ENCODE data around the gene IPO5. TPM values are rescaled to one million over a fixed set of nuclear protein-coding genes. Genes with fewer than 3 reads are reported as not detected.
A peak's percentile ranks its signal among the peaks of the same experiment; 100 is the strongest.

IPO5 gene
- total RNA-seq, 6 experiments from 2014 or later: 36.0 to 52.3 (median 45.2) TPM

DNA sequence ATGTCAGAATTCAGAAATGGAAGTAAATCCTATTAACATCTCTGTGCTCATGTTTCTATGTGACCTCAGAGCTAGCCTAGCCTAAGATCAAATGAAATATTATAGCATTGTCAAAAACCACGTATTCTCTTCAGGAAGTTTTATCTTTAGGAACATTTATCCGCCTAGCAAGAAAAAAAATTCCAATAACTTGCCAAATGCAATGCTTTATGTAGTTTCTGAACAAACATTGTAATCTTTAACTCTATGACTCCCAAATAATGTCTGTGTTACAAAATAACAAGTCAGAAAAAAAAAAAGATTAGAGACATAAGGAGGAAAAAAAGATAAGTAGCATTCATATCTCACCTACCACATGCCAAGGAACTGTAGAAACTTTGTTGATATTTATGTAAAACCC is 18.4 kb upstream of the IPO5 start:
- DNase-seq (no peak), ATAC-seq (peak in 1 of 4 donors; percentile 35)
- Histone ChIP-seq H3K27ac (no peak overlapping the region), H3K4me3 (no peak overlapping the region), H3K27me3 (no peaks in the 10 kb centered on the region), H3K9me3 (no peaks in the 10 kb centered on the region), H3K36me3 (no peaks in the 10 kb centered on the region), H3K4me1 (no peaks in the 10 kb centered on the region)
- TF ChIP-seq, protein P1, sequence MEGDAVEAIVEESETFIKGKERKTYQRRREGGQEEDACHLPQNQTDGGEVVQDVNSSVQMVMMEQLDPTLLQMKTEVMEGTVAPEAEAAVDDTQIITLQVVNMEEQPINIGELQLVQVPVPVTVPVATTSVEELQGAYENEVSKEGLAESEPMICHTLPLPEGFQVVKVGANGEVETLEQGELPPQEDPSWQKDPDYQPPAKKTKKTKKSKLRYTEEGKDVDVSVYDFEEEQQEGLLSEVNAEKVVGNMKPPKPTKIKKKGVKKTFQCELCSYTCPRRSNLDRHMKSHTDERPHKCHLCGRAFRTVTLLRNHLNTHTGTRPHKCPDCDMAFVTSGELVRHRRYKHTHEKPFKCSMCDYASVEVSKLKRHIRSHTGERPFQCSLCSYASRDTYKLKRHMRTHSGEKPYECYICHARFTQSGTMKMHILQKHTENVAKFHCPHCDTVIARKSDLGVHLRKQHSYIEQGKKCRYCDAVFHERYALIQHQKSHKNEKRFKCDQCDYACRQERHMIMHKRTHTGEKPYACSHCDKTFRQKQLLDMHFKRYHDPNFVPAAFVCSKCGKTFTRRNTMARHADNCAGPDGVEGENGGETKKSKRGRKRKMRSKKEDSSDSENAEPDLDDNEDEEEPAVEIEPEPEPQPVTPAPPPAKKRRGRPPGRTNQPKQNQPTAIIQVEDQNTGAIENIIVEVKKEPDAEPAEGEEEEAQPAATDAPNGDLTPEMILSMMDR (IDR thresholded peaks at IDR 0.05): no peak
- TF ChIP-seq POLR2A (IDR thresholded peaks at IDR 0.05): no peak
- intact Hi-C loops (cut with DNase I): no loop called here
- 56% methylated on average over 2 of the region's 2 CpGs for WGBS (ENCODE audit: insufficient coverage, low coverage, low lambda C conversion rate, missing lambda C conversion rate)

DNA sequence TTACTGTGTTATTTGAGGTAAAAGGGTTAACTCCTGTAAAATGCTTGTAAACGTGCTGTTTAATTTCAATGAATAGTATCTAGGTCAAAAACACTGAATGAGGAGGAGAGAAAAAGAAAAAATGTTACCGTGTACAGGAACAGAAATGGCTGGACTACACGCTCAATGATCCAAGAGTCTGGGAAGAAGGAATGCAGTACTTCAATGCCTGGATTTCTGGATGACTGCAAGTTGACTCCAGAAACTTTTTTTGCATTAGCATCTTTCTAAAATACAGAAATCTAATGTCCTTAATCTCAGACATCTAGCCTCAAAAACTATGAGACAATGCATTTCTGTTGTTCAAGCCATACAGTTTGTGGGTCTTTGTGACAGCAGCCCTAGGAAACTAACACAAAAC is 17.4 kb upstream of the IPO5 start:
- Histone ChIP-seq H3K9me3 (no peaks in the 10 kb centered on the region), H3K27ac (no peak overlapping the region), H3K4me1 (no peaks in the 10 kb centered on the region), H3K27me3 (no peaks in the 10 kb centered on the region), H3K4me3 (no peak overlapping the region), H3K36me3 (no peaks in the 10 kb centered on the region)
- intact Hi-C loops (cut with DNase I): no loop called here
- WGBS (ENCODE audit: insufficient coverage, low coverage, low lambda C conversion rate, missing lambda C conversion rate): 65% methylated on average over 3 of the region's 3 CpGs
- ATAC-seq: no peak
- no peak for DNase-seq
- no peak for TF ChIP-seq POLR2A (IDR thresholded peaks at IDR 0.05)
- TF ChIP-seq, protein P1 (IDR thresholded peaks at IDR 0.05): no peak

DNA sequence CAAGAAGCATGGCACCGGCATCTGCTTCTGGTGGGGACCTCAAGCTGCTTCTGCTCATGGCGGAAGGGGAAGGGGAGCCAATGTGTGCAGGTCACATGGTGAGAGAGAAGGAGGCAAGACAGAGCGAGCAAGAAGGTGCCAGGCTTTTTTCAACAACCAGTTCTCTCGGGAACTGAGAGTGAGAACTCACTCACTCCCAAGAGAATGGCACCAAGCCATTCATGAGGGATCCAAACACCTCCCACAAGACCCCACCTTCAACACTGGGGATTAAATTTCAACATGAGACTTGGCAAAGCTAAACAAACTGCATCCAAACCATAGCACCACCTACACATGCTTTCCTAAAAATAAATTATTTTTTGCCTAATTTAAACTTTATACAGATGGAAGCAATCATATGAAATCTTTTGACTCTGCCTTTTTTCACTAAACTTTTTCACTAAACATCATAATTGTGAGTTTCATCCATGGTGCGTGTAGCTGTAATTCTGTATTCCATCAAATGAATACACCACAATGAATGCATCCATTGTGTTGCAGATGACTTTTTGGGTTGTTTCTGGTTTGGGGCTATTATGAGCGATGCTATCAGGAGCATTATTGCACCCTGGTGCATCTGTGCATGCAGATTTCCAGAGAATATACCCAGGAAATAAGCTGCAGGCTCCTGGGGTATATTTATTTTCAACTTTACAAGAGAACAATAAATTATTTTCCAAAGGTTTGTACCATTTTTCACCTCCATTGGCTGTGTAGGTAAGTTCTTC is 14.6 kb upstream of the IPO5 start:
- 85% methylated on average over 6 of the region's 6 CpGs for WGBS (ENCODE audit: insufficient coverage, low coverage, low lambda C conversion rate, missing lambda C conversion rate)
- no peak for DNase-seq

DNA sequence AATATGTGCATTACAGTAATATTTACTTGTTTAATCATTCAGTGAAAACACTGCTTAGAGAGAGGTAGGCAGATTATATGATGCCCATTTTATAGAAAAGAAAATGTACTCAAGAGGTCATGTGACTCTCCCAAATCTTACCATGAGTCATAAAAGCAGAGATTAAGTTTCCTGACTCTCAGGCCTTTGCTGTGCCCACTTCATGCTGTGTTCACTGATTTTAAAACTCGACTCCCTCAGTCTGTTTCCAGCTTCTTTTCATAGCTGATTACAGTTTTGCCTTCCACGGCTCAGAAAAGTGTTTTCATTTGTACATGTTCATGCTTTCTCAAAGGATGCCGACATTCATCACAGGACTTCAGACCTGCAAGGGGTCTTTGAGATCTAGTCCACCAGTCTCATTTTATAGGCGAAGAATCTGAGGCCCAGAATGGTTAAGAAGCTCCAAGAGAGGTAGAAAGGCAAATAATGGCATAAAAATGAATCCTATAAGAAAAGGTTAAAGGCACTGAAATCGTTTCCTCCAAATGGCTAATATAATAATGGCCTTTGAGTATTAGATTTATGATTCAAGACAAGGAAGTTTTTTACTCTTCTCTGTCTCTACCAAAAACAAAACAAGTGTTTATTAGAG is 9.0 kb upstream of the IPO5 start:
- 77% methylated on average over 5 of the region's 5 CpGs for WGBS (ENCODE audit: insufficient coverage, low coverage, low lambda C conversion rate, missing lambda C conversion rate)
- DNase-seq (no peak), ATAC-seq (no peak)
- no peak for TF ChIP-seq POLR2A (IDR thresholded peaks at IDR 0.05)
- TF ChIP-seq, protein P1 (IDR thresholded peaks at IDR 0.05): no peak
- H3K27ac ChIP-seq: no peak overlapping the region
- no peaks in the 10 kb centered on the region for H3K9me3 ChIP-seq
- intact Hi-C loops (cut with DNase I): no loop called here
- no peaks in the 10 kb centered on the region for H3K4me1 ChIP-seq
- H3K36me3 ChIP-seq: no peaks in the 10 kb centered on the region
- no peaks in the 10 kb centered on the region for H3K27me3 ChIP-seq
- H3K4me3 ChIP-seq: no peak overlapping the region

More for the DNA sequence above, 14.6 kb upstream of the IPO5 start:
- no peaks in the 10 kb centered on the region for H3K27me3 ChIP-seq
- no peak overlapping the region for H3K27ac ChIP-seq
- no peaks in the 10 kb centered on the region for H3K4me1 ChIP-seq
- intact Hi-C loops (cut with DNase I): no loop called here
- TF ChIP-seq, protein P1 (IDR thresholded peaks at IDR 0.05): no peak
- TF ChIP-seq POLR2A (IDR thresholded peaks at IDR 0.05): no peak
- no peak for ATAC-seq
- H3K9me3 ChIP-seq: no peaks in the 10 kb centered on the region
- H3K36me3 ChIP-seq: no peaks in the 10 kb centered on the region
- no peak overlapping the region for H3K4me3 ChIP-seq
